Fibroblast of skin of right quadriceps (primary cell): Measurements from ENCODE around the gene ANKRD27.
"Not testable (repeated sequence)": the region's sequence is repeated elsewhere in the genome, so short reads cannot be mapped to it uniquely, and the experiment has no call there.

Source experiments
- DNase-seq: peaks from one replicate; pipeline ENCODE4 v3.0.0-alpha.2; 2013

ANKRD27 gene

DNA sequence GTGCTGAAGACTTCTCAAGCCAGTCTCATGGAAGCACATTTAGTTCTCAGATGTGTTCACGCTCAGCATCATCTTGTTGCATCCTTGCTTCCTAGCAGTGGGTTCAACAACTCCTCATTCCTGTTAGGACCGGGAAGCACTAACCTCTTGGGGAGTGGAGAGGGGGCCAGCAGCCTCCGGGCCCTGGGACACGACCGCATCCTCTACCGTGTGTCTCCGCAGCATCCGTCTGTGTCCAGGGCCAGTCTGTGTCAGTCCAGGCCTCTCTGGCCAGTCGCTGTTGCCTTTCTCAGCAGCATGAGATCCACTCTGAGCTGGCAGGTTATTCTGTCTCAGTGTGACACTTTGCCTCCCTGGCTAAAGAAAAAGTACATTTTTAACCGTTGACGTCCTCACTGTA, 77.0 kb downstream of the ANKRD27 start:
- DNase-seq: no peak

DNA sequence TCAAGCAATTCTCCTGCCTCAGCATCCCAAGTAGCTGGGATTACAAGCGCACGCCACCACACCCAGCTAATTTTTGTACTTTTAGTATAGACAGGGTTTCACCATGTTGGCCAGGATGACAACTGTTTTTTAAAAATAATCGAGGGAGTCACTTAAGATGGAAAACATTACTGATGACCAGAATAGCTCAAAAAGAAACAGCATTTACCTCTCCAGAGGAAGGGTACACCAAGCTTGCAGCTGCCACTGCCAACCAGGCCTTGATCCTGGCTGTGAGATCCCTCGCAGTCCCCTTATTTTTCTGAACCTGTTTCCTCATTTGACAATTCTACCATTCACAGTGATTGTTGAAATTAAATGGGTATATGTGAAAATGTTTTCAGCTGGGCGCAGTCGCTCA, 79.5 kb downstream of the ANKRD27 start:
- DNase-seq: no peak

- no peak for DNase-seq
Observed at GRCh38 chr19:32594021-32594420, 81.0 kb downstream of the ANKRD27 start.

- DNase-seq: not testable (repeated sequence)
Observed at GRCh38 chr19:32587747-32588504, 87.1 kb downstream of the ANKRD27 start.

DNA sequence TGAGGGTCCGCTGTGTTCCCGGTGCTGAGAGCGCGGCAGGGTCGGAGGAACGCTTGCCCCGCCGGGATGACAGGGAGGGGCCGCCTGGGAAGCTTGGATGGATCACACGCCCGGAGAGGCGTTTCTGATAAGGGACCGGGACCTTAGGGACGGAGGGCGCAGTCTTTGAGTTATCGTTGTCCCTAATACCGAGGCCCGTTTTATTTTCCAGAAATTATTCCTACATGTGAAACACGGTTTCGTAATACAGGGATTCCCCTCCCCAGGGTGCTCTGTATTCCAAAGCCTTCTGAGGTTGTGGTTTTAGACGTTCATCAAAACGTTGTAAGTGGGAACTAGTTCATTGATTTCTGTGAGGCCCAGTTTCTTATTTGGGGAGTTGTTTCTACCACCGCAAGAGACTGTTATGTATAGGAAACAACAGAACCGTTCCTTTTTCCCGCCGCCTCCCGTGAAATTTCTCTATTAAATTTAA, 93.2 kb downstream of the ANKRD27 start:
- peak; percentile 39 for DNase-seq

- peak; percentile 92 for DNase-seq
Observed at GRCh38 chr19:32580901-32581704, 93.9 kb downstream of the ANKRD27 start, which contains the start of gene PDCD5. Gene PDCD5, plus strand, starts transcription at chr19:32581190. Its CDS starts 72 bp downstream, at chr19:32581262.

GRCh38 chr19:32580353-32580900, 94.6 kb downstream of the ANKRD27 start:
- DNase-seq: no peak

DNA sequence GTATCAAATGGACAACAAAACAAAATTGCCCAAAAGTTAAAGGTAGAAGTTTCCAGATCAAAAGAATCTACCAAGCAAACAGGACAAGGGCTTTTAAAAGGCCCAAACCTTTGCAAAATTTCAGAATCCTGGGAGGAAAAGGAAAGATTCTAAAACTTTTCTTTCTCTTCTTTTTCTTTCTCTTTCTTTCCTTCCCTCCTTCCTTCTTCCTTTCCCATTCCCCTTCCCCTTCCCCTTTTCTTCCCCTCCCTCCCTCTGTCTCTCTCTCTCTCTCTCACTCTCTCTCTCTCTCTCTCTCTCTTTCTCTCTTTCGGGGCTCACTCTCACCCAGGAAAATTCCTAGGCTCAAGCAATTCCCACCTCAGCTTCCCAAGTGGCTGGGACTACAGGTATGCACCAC, 98.2 kb downstream of the ANKRD27 start:
- DNase-seq: no peak

DNA sequence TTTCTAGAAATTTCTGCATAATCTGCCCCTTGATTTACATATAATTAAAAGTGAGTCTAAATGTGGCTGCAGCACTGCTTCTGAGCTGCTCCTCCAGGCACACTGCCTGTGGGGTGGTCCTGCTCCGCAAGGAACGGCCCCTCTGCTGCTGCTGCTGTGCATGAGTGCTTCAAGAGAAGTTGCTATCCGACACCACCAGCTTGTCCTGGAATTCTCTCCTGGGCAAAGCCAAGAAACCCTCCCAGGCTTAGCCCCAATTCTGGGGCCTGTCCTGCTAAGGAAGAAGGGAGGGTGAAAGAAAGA, 101.5 kb downstream of the ANKRD27 start:
- no peak for DNase-seq

DNA sequence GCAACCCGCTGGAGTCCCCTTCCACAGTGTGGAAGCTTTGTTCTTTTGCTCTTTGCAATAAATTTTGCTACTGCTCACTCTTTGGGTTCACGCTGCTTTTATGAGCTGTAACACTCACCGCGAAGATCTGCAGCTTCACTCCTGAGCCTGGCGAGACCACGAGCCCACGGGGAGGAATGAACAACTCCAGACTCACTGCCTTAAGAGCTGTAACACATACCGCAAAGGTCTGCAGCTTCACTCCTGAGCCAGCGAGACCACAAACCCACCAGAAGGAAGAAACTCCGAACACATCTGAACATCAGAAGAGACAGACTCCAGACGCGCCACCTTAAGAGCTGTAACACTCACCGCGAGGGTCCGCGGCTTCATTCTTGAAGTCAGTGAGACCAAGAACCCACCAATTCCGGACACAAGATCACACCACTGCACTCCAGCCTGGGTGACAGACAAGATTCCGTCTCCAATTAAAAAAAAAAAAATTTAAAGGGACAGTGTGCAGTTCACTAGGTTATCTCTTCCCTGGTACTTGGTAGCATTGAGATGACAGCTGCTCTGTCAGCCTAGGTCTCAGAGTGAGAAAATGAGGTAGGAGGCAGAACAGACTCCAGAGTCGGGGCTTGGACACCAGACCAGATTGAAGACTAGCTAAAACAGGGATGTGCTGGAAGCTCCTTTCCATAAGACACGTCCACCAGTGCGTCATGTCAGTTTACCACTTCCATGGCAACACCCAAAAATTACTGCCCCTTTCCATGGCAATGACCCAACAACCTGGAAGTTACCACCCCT, 102.1 kb downstream of the ANKRD27 start:
- DNase-seq: not testable (repeated sequence)

DNA sequence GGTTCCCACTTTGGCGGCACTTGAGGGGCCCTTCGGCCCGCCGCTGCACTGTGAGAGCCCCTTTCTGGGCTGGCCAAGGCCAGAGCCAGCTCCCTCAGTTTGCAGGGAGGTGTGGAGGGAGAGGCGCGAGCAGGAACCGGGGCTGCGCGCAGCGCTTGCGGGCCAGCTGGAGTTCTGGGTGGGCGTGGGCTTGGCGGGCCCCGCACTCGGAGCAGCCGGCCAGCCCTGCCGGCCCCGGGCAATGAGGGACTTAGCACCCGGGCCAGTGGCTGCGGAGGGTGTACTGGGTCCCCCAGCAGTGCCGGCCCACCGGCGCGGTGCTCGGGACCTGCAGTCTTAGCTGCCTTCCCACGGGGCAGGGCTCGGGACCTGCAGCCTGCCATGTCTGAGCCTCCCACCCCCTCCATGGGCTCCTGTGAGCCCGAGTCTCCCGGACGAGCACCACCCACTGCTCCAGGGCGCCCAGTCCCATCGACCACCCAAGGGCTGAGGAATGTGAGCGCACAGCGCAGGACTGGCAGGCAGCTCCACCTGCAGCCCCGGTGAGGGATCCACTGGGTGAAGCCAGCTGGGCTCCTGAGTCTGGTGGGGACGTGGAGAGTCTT, 103.4 kb downstream of the ANKRD27 start:
- not testable (repeated sequence) for DNase-seq

GRCh38 chr19:32570081-32570785, 104.7 kb downstream of the ANKRD27 start:
- DNase-seq: peak; percentile 45

DNA sequence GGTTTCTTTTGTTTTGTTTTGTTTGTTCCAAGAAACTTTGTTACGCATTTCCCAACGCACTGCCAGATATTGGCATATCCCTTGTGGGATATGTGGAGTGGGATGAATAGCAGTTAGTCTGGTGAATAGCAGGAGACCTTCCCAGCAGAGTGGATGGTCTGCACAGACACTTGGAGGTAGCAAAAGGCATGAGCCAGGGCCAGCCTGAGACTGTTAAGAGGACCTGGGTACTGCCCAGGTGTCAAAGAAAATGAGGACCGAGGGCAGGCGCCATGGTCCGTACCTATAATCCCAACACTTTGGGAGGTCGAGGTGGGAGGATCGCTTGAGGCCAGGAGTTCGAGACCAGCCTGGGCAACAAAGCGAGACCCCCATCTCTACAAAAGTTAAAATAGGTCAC, 107.5 kb downstream of the ANKRD27 start:
- no peak for DNase-seq

DNA sequence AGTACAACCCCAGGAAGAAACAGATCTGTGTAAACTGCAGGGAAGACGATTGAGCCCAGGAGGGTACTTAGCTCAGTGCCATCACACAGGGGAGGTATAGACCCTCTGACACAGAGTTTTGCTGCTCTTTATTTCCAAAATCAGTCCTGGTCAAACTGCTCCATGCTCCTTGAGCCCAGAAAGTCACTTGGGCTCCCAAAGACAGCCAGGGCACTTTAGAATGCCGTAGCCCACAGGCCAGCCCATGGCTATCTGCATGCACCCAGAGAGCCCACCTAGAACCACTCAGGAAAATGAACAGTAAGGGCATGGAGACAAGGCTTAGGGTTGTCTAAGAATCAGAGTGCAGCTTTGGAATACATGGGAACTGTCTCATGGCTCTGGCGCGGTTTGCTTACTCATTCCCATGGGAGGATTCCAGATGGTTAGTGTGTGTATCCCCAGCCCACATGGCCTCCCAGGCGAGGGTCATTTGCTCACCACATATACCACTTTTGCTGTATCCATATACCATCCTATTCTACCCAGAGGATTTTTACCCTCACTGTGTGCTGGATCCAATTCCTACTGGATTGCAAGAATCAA, 108.6 kb downstream of the ANKRD27 start:
- DNase-seq: peak; percentile 18

GRCh38 chr19:32563761-32564160, 111.2 kb downstream of the ANKRD27 start:
- no peak for DNase-seq

DNA sequence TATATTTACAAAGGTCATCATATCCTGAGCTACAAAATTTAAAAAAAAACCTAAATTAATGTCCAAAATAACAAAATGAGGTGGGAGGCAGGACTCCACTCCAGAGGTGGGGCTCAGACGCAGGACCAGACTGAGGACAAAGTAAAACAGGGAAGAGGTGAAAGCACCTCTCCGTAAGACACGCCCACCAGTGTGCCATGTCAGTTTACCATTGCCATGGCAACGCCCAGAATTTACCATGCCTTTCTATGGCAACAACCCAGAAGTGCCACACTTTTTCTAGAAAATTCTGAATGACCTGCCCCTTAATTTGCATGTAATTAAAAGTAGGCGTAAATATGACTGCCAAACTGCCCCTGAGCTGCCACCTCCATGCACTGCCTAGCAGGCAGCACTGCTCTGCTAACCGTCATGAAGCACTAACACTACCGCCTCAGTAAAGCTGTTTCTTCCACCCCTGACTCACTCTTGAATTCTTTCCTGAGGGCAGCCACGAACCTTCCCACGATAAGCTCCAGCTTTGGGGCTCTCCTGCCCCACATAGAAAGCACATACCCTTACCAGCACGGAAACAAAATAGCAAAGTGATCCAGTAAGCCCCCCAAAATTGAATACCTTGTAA, 116.3 kb downstream of the ANKRD27 start:
- no peak for DNase-seq

DNA sequence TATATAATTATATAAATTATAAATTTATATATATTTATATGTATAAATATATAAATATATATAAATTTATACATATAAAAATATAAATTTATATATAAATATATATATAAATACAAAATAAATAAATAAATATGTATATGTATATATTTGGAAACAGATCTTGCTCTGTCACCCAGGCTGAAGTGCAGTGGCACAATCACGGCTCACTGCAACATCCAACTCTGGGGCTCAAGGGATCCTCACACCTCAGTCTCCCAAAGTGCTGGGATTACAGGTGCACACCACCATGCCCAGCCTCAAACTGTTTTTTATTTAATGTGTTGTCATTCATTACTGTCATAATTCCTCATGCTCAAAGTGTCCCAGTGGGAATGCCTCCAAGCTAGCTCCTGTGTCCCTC, 119.2 kb downstream of the ANKRD27 start:
- no peak for DNase-seq

DNA sequence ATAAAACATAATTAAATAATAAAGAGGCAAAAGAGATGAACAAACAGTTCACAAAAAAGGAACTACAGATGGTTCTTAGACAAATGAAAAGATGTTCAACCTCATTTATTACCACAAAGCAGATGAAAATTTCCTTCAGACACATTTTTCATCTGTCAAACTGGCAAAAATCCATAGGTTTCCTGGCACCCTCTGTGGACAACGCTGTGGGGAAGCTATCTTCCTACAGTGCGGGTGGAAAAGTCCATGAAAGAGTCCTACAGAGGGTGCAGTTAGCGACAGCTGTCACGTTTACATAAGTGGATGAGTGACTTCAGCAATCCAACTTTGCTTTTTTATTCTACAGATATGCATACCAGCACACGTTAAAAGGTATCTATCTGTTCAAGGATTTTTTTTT, 124.3 kb downstream of the ANKRD27 start:
- DNase-seq: no peak
